Right renal cortex interstitium (tissue), 3 donors: ENCODE data around the gene ACAP3. TPM values are rescaled to one million over a fixed set of nuclear protein-coding genes. Genes with fewer than 3 reads are reported as not detected.
"Not testable (repeated sequence)": the region's sequence is repeated elsewhere in the genome, so short reads cannot be mapped to it uniquely, and the experiment has no call there.

Source experiments
- DNase-seq, 3 donors: peaks; one replicate each; pipeline ENCODE4 v3.0.0-alpha.2; 2013; ENCODE audit warnings: low read depth in 3 of 3, low spot score in 2 of 3
- polyA plus RNA-seq, 3 donors: library from polyadenylated mRNA; unstranded; fragments of 120-200 nt; gene quantifications; one replicate each; pipeline ENCODE4 v1.2.1, GENCODE V29; 2013; ENCODE audit not compliant: insufficient read length in 3 of 3

ACAP3 gene
- polyA plus RNA-seq, 3 donors = 15.1 to 18.0 (median 16.1) TPM

DNA sequence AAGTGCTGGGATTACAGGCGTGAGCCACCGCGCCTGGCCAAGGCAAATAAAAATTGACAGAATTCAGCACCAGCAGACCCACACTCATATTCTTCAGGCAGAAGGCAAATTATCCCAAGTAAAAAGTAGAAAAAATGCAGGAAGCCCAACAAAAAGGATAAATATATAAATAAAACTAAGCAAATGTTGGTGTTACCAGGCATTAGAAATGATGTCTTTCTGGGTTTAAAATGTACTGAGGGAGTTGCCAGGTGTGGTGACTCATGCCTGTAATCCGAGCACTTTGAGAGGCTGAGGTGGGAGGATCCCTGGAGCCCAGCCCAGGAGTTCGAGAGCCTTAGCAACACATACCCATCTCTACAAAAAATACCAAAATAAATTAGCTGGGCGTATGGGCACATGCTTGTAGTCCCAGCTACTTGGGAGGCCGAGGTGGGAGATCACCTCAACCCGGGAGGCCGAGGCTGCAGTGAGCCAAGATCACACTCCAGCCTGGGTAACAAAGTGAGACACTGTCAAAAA is 10.5 kb upstream of the ACAP3 start:
- no peak for DNase-seq

GRCh38 chr1:1317420-1317819 is 9.7 kb upstream of the ACAP3 start:
- DNase-seq = no peak

DNA sequence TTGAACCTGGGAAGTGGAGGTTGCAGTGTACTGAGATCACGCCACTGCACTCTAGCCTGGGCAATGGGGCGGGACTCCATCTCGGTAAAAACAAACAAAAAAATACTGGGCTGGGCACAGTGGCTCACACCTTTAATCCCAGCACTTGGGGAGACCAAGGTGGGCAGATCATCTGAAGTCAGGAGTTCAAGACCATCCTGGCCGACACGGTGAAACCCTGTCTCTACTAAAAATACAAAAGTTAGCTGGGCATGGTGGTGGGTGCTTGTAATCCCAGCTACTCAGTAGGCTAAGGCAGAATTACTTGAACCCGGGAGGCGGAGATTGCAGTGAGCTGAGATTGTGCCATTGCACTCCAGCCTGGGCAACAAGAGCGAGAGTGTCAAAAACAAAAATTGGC is 8.5 kb upstream of the ACAP3 start:
- not testable (repeated sequence) for DNase-seq

DNA sequence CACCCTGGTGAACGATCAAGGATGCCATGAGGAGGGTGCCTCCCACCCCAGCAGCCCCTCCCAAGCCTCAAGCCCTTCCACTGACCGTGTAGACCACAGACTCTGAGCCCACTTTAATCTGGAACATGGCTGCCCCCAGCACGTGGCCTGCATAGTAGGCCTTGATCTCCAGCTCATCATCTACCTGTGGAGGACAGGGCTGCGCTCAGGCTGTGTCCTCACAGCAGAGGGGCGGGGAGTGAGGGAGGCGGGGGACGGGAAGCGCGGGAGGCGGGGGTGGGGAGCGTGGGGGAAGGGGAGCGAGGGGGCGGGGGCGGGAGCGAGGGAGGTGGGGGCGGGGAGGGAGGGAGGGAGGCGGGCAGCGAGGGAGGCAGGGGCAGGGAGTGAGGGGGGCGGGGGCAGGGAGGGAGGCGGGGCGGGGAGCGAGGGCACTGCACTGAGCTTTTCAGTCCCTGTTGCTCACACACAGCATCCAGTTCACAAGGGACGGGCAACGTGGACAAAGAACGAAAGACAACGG is 7.8 kb upstream of the ACAP3 start:
- DNase-seq = no peak

DNA sequence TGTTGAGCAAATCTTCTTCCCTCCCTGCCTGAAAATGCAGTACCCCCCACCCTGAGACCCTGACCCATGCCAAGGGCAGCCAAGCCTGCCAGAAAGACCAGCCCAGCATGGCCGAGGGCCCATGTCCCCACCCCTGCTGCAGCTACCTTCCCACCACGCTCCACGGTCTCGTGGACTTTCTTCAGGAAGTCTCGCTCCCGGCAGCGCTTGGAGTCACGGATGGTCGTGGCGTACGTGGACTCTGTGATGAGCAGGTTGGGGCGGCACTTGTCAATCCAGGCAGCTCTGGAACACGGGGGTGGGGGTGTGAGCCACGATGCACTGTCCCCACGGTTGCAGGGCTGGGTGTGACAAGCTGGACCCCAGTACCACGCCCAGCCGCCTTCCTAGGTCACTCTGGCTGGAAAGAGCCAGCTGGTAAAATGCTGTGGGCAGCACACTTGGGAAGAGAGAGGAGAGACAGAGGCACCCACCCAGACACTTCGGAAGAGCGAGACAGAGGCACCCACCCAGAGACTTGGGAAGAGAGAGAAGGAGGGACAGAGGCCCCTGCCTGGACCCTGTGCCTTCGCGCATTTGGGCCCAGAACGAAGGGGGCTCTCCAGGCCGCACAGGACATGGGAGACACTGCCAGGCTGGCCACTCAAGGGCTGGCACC is 7.1 kb upstream of the ACAP3 start:
- no peak for DNase-seq

DNA sequence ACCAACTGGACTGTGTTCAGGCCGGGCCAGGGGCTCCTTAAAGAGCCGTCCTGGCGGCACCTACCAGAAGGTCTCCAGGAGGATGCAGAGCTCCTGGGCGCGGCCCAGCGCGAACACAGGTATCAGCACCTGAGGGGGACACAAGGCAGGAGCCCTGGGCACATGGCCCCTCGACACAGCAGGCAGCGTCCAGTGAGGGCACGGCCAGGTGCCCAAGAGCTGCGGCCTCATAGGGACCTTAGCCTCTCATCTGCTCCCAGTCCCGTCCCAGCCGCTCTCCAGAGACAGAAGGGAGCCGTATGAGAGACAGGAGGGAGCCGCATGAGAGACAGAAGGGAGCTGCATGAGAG is 6.5 kb upstream of the ACAP3 start:
- DNase-seq = no peak

GRCh38 chr1:1313500-1314236 is 5.9 kb upstream of the ACAP3 start:
- DNase-seq = no peak

DNA sequence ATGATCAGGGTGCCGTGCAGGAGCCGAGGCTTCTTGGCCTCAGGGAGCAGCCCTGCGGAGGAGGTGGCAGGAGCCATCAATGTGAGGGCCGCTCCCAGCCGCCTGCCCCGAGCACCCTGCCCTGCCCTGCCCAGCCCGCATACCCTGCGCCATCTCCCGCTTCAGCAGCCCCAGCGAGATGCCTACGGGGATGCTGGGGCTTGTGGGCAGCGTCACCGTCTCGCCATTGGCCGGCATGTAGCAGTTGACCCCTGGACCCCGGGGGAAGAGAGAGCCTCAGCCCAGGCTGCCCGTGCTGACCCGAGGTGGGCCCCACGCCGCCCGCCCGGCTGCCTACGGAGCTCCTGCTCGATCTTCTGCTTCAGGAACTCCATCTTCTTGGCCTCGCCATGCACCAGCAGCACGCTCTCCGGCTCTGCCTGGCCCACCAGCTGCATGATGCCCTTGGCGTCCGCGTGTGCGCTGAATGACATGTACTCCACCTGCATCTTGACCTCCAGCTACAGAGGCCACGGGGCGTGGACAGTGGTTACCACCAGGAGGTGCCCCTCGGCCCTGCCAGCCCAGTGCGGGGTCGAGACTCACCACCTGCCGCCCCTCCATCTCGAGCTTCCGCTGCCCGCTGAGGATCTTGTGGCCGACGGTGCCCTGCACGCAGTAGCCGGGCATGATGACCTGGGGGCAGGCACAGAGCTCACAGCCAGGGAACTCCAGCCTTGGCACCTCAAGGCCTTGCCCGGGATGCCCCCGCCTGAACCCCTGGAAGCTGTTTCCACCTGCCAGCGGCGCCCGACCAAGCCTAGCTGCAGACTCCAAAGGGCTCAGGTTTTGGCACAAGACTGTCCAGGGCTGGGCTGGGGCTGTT is 5.0 kb upstream of the ACAP3 start:
- no peak for DNase-seq

GRCh38 chr1:1311107-1312104 is 3.7 kb upstream of the ACAP3 start:
- DNase-seq = no peak

GRCh38 chr1:1310476-1311053 is 2.8 kb upstream of the ACAP3 start:
- DNase-seq = no peak

GRCh38 chr1:1310109-1310385 is 2.3 kb upstream of the ACAP3 start:
- no peak for DNase-seq

DNA sequence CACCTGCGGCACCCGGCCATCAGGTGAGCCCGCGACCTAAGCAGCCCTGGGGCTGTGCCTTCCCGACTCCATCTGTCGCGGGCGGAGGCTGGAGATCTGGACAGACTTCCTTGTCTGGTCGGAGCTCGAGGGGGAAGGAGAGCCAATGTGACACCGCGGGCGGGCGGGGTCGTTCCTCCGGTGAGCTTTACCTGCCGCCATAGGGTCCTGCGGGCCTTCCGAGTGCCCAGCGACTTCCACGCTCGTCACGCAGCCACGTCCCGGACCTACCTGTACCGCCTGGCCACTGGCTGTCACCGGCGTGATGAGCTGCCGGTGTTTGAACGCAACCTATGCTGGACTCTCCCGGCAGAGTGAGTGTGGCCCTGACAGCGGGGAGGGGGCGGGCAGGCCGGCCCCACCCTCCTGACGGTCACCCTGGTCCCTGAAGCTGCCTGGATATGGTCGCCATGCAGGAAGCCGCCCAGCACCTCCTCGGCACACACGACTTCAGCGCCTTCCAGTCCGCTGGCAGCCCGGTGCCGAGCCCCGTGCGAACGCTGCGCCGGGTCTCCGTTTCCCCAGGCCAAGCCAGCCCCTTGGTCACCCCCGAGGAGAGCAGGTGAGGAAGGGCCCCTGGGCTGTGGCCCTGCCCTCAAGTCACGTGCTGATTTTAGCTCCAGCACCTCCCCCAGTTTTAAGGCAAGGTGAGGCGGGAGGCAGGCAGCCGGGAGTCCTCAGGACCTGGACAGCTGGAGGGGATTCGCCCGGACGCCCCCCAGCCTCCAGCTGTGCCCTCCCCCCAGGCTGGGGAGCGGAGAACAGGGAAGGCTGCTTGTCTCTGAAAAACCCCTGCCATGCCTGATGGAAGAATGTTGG is 1.8 kb upstream of the ACAP3 start:
- DNase-seq = no peak

- DNase-seq = no peak
These were observed 1.1 kb upstream of the ACAP3 start for GRCh38 chr1:1308756-1309250.

DNA sequence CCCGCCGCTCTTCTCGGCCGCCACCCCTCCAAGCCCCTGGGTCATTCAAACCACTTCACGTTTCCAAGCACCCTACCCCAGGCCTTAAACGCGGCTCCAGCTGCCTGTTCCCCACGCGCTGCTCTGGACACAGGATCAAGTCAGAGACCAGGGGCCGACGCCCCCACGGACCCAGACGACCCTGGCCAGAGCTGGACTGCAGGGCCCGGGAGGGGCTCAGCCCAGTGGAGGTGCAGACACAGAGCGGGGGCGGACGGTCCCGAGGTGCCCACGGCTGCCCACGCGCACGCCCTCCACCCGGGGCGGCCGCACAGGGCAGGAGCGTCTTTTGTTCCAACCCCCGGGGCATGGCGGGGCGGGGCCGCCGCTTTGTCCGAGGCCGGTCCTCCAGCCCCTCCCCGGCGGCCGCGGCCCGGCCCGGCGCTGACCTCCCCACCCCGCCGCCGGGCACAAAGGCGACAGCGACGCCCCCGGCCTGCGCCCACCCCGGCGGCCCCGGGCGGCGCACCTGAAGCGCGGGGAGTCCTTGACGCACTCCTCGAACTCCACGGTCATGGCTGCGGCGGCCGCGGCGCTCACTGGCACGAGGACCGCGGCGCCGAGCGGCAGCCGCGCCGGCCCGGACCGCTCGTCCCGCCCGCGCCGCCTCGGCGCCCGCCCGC is 338 bp downstream of the ACAP3 start:
- DNase-seq = no peak

- DNase-seq = no peak
These were observed 969 bp downstream of the ACAP3 start for GRCh38 chr1:1306661-1307260.

GRCh38 chr1:1306070-1306660 is 1.6 kb downstream of the ACAP3 start:
- DNase-seq = no peak

DNA sequence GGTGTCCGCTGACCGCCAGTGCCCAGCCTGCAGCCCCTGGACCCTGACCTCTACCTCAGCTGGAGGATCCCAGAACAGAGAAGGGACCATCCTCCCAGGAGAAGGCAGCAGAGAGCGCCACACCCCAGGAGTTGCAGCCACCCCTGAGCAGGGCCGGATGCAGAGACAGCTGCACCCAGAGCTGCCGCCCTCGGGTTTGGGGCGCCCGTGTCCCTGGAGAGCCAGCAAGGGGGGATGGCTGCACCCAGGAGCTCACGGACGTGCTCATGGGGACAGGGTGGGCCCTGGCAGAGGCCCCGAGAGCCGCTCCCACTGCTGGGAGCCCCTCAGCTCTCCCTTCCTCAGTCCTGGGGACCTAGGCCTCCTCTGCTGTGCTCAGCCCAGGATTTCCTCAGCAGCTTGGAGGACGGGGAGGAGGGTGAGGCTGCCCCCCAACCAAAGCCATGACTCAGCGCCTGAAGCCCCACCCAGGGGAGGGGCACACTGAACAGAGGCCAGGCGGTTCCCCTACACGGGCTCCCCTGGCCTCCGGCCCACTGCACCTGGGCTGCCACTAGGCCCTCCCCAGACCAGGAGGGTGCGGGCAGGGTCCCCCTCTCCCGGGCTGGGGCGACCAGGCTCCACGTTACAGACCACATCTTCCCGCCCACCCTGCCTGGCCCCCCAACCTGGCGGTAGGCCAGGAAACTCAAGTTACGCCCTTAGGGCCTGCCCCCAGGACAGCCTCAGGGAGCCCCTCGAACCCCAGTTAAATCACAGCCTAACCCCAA is 2.2 kb downstream of the ACAP3 start:
- no peak for DNase-seq
